ENCODE results near the gene STAG1.
"Not testable (repeated sequence)": the region's sequence is repeated elsewhere in the genome, so short reads cannot be mapped to it uniquely, and the experiment has no call there.

- not testable (repeated sequence) for TF ChIP-seq EZH2phosphoT487 (IDR thresholded peaks at IDR 0.05; ENCODE audit: low read depth, severe bottlenecking, unreplicated experiment); CTCF (IDR thresholded peaks at IDR 0.05; ENCODE audit: poor library complexity); EZH2 (IDR thresholded peaks at IDR 0.05; ENCODE audit: borderline replicate concordance)
Observed at GRCh38 chr3:136564962-136565361, 187.2 kb downstream of the STAG1 start.

Measured in hepatocyte (in vitro differentiated cells).